Fibroblast of the conjunctiva (primary cell): Measurements from ENCODE around the gene ARID3C.
A peak's percentile ranks its signal among the peaks of the same experiment; 100 is the strongest.

Experiments
- DNase-seq: peaks from one replicate; pipeline ENCODE4 v3.0.0-alpha.2; 2010; ENCODE audit warnings: low read depth

The ARID3C gene

GRCh38 chr9:34594177-34594576 lies 34.7 kb downstream of the ARID3C start:
- DNase-seq = no peak

GRCh38 chr9:34592895-34593601 lies 35.8 kb downstream of the ARID3C start:
- DNase-seq = peak; percentile 13

- DNase-seq = no peak
Observed at GRCh38 chr9:34591917-34592866, 36.7 kb downstream of the ARID3C start.

- peak; percentile 53 for DNase-seq
Observed at GRCh38 chr9:34591248-34591916, 37.5 kb downstream of the ARID3C start.

- no peak for DNase-seq
Observed at GRCh38 chr9:34590381-34591247, 38.3 kb downstream of the ARID3C start.

- no peak for DNase-seq
Observed at GRCh38 chr9:34589636-34590380, 39.1 kb downstream of the ARID3C start, which contains the start of gene CNTFR. TSS of gene CNTFR (minus strand) at chr9:34589724. CDS start at chr9:34568981, 20,743 bp downstream.

- DNase-seq = no peak
Observed at GRCh38 chr9:34588671-34589635, 39.9 kb downstream of the ARID3C start.

GRCh38 chr9:34587271-34587670 lies 41.6 kb downstream of the ARID3C start:
- no peak for DNase-seq

GRCh38 chr9:34585946-34586669 lies 42.8 kb downstream of the ARID3C start:
- no peak for DNase-seq

- DNase-seq = no peak
Observed at GRCh38 chr9:34584970-34585369, 43.9 kb downstream of the ARID3C start.

GRCh38 chr9:34582787-34583186 lies 46.1 kb downstream of the ARID3C start:
- no peak for DNase-seq

GRCh38 chr9:34581318-34581717 lies 47.5 kb downstream of the ARID3C start:
- no peak for DNase-seq

- no peak for DNase-seq
Observed at GRCh38 chr9:34580358-34580757, 48.5 kb downstream of the ARID3C start.

GRCh38 chr9:34579808-34580163 lies 49.1 kb downstream of the ARID3C start:
- DNase-seq = no peak

GRCh38 chr9:34579104-34579807 lies 49.6 kb downstream of the ARID3C start:
- DNase-seq = no peak

- DNase-seq = no peak
Observed at GRCh38 chr9:34578241-34579103, 50.4 kb downstream of the ARID3C start.
